Mesenchymal stem cell (in vitro differentiated cells and primary cell): ENCODE measurements around the gene EFHD1.

Experiments
- DNase-seq: peaks from one replicate; pipeline ENCODE4 v3.0.0-alpha.2; 2013
- H2AFZ ChIP-seq: one replicate; pipeline ENCODE4 v1.6.1; 2013; ENCODE audit warnings: low read depth, mild to moderate bottlenecking, control low read depth, inconsistent platforms, low read length, moderate library complexity
- H2AK5ac ChIP-seq: 2 replicates; pipeline ENCODE4 v1.6.1; 2013; ENCODE audit warnings: low read length, moderate library complexity, mild to moderate bottlenecking, inconsistent platforms; ENCODE audit not compliant: severe bottlenecking
- H2BK120ac ChIP-seq: one replicate; pipeline ENCODE4 v1.6.1; 2013; ENCODE audit warnings: low read depth, mild to moderate bottlenecking, inconsistent platforms, low read length, moderate library complexity
- H2BK12ac ChIP-seq, 2 experiments: one replicate each; pipeline ENCODE4 v1.6.1; 2013; ENCODE audit warnings: inconsistent platforms in 2 of 2, low read length in 2 of 2, mild to moderate bottlenecking in 2 of 2, moderate library complexity in 2 of 2, control low read depth in 1 of 2
- H2BK15ac ChIP-seq: one replicate; pipeline ENCODE4 v1.6.1; 2013; ENCODE audit warnings: mild to moderate bottlenecking, low read depth, inconsistent platforms; ENCODE audit not compliant: poor library complexity, severe bottlenecking
- H2BK5ac ChIP-seq: 2 replicates; pipeline ENCODE4 v1.6.1; 2013; ENCODE audit warnings: low read depth, mild to moderate bottlenecking, low read length, control low read depth, inconsistent platforms; ENCODE audit not compliant: poor library complexity, severe bottlenecking
- H3K14ac ChIP-seq, 2 experiments: one replicate each; pipeline ENCODE4 v1.6.1; 2013; ENCODE audit warnings: inconsistent platforms in 2 of 2, low read length in 2 of 2, control low read depth in 1 of 2, mild to moderate bottlenecking in 1 of 2, moderate library complexity in 1 of 2
- H3K18ac ChIP-seq, 2 experiments: one replicate each; pipeline ENCODE4 v1.6.1; 2013; ENCODE audit warnings: inconsistent platforms in 2 of 2, low read length in 2 of 2, control low read depth in 1 of 2, low read depth in 1 of 2, mild to moderate bottlenecking in 1 of 2
- H3K23ac ChIP-seq, 2 experiments: one replicate each; pipeline ENCODE4 v1.6.1; 2013; ENCODE audit warnings: inconsistent platforms in 2 of 2, low read length in 2 of 2, mild to moderate bottlenecking in 2 of 2, moderate library complexity in 2 of 2, control low read depth in 1 of 2
- H3K27ac ChIP-seq: 2 replicates; pipeline ENCODE4 v1.5.1; 2013; ENCODE audit warnings: mild to moderate bottlenecking, moderate library complexity, low read length, control low read depth, inconsistent platforms; ENCODE audit not compliant: poor library complexity, severe bottlenecking
- H3K27me3 ChIP-seq, 2 experiments: 2 replicates each; pipeline versions ENCODE4 v1.6.1 to v1.7.0; 2013; ENCODE audit warnings: low read length in 2 of 2, mild to moderate bottlenecking in 2 of 2, moderate library complexity in 2 of 2, control low read depth in 1 of 2, inconsistent platforms in 1 of 2; ENCODE audit not compliant: control insufficient read depth in 1 of 2, insufficient read depth in 1 of 2
- H3K36me3 ChIP-seq, 2 experiments: 2 replicates each; pipeline versions ENCODE4 v1.6.1 to v1.7.0; 2013; ENCODE audit warnings: low read length in 2 of 2, control low read depth in 1 of 2, inconsistent platforms in 1 of 2, low read depth in 1 of 2, mild to moderate bottlenecking in 1 of 2; ENCODE audit not compliant: insufficient read depth in 2 of 2, control insufficient read depth in 1 of 2
- H3K4ac ChIP-seq, 2 experiments: one replicate each; pipeline ENCODE4 v1.6.1; 2013; ENCODE audit warnings: inconsistent platforms in 2 of 2, low read length in 2 of 2, mild to moderate bottlenecking in 2 of 2, moderate library complexity in 2 of 2, control low read depth in 1 of 2, low read depth in 1 of 2
- H3K4me1 ChIP-seq: 2 replicates; pipeline ENCODE4 v1.6.1; 2013; ENCODE audit warnings: low read depth, low read length, control low read depth; ENCODE audit not compliant: control insufficient read depth, insufficient read depth
- H3K4me2 ChIP-seq: 2 replicates; pipeline ENCODE4 v1.6.1; 2013; ENCODE audit warnings: low read length, mild to moderate bottlenecking, inconsistent platforms; ENCODE audit not compliant: poor library complexity, severe bottlenecking
- H3K4me3 ChIP-seq, 2 experiments: 2 replicates each; pipeline versions ENCODE4 v1.5.1 to v1.7.0; 2013; ENCODE audit warnings: low read length in 2 of 2, mild to moderate bottlenecking in 2 of 2, control low read depth in 1 of 2, low read depth in 1 of 2; ENCODE audit not compliant: insufficient read depth in 1 of 2
- H3K79me1 ChIP-seq: replicated peaks from 2 replicates; pipeline ENCODE4 v1.6.1; 2013; ENCODE audit warnings: mild to moderate bottlenecking, control low read depth, low read length, inconsistent platforms; ENCODE audit not compliant: poor library complexity, severe bottlenecking
- H3K9ac ChIP-seq: 2 replicates; pipeline ENCODE4 v1.7.0; 2013; ENCODE audit warnings: mild to moderate bottlenecking, low read length, moderate library complexity
- H3K9me3 ChIP-seq: 2 replicates; pipeline ENCODE4 v1.7.0; 2013; ENCODE audit warnings: mild to moderate bottlenecking, low read length; ENCODE audit not compliant: control insufficient read depth
- H4K8ac ChIP-seq: one replicate; pipeline ENCODE4 v1.6.1; 2013; ENCODE audit warnings: inconsistent platforms, mild to moderate bottlenecking, low read length, moderate library complexity
- H4K91ac ChIP-seq: one replicate; pipeline ENCODE4 v1.6.1; 2013; ENCODE audit warnings: mild to moderate bottlenecking, low read length, inconsistent platforms
- WGBS: methylation state at CpG from one replicate; pipeline ENCODE4 v1.1.7; 2013; ENCODE audit warnings: mixed read lengths; 5-methylcytosine and 5-hydroxymethylcytosine counted together

The EFHD1 gene

GRCh38 chr2:232652505-232652851 lies 19.1 kb downstream of the EFHD1 start:
- Histone ChIP-seq H3K4me1 (no peaks in the 10 kb centered on the region), H3K9me3 (no peaks in the 10 kb centered on the region), H2BK5ac (no peak overlapping the region), H3K36me3 (no peaks in the 10 kb centered on the region), H3K18ac (no peak overlapping the region), H2BK12ac (no peak overlapping the region), H3K4me2 (no peak overlapping the region), H2AK5ac (no peak overlapping the region), H2BK120ac (no peak overlapping the region), H2BK15ac (no peak overlapping the region), H3K4me3 (no peak overlapping the region), H4K91ac (no peak overlapping the region), H3K4ac (no peak overlapping the region), H3K27ac (no peak overlapping the region), H3K27me3 (peaks cover 10 to 26% of the 10 kb centered on the region in 2 experiments), H4K8ac (no peak overlapping the region), H3K9ac (no peak overlapping the region), H3K14ac (no peak overlapping the region), H3K23ac (no peak overlapping the region), H3K79me1 (no peaks in the 10 kb centered on the region), H2AFZ (no peak overlapping the region)
- WGBS = 27% methylated on average over 4 of the region's 4 CpGs
- DNase-seq = no peak

- no peak overlapping the region for H3K14ac ChIP-seq
- no peak overlapping the region for H3K4me2 ChIP-seq
- no peak overlapping the region for H3K23ac ChIP-seq
- no peak overlapping the region for H2BK120ac ChIP-seq
- no peak overlapping the region for H3K4me3 ChIP-seq
- no peak overlapping the region for H2BK15ac ChIP-seq
- H2AK5ac ChIP-seq = no peak overlapping the region
- no peak overlapping the region for H2AFZ ChIP-seq
- H4K91ac ChIP-seq = no peak overlapping the region
- no peak overlapping the region for H3K4ac ChIP-seq
- H3K18ac ChIP-seq = no peak overlapping the region
- no peak overlapping the region for H3K9ac ChIP-seq
- no peak overlapping the region for H2BK5ac ChIP-seq
- H2BK12ac ChIP-seq = no peak overlapping the region
- peaks cover 8 to 20% of the 10 kb centered on the region in 2 experiments for H3K27me3 ChIP-seq
- no peaks in the 10 kb centered on the region for H3K36me3 ChIP-seq
- H3K79me1 ChIP-seq = no peaks in the 10 kb centered on the region
- no peak for DNase-seq
- H4K8ac ChIP-seq = no peak overlapping the region
- no peaks in the 10 kb centered on the region for H3K4me1 ChIP-seq
- H3K27ac ChIP-seq = no peak overlapping the region
- 86% methylated on average over 5 of the region's 7 CpGs for WGBS
- no peaks in the 10 kb centered on the region for H3K9me3 ChIP-seq
These were observed 20.0 kb downstream of the EFHD1 start for GRCh38 chr2:232653441-232653840.

GRCh38 chr2:232655392-232655791 lies 22.0 kb downstream of the EFHD1 start:
- H3K9me3 ChIP-seq = no peaks in the 10 kb centered on the region
- H3K9ac ChIP-seq = no peak overlapping the region
- H3K27me3 ChIP-seq = peaks cover 0 to 20% of the 10 kb centered on the region in 2 experiments
- H4K8ac ChIP-seq = no peak overlapping the region
- no peak overlapping the region for H2BK5ac ChIP-seq
- H3K79me1 ChIP-seq = no peaks in the 10 kb centered on the region
- no peaks in the 10 kb centered on the region for H3K4me1 ChIP-seq
- H3K27ac ChIP-seq = no peak overlapping the region
- no peak overlapping the region for H2AK5ac ChIP-seq
- no peak overlapping the region for H2BK12ac ChIP-seq
- H2BK15ac ChIP-seq = no peak overlapping the region
- no peaks in the 10 kb centered on the region for H3K36me3 ChIP-seq
- H3K18ac ChIP-seq = no peak overlapping the region
- H2BK120ac ChIP-seq = no peak overlapping the region
- 84% methylated on average over 6 of the region's 6 CpGs for WGBS
- H3K4me2 ChIP-seq = no peak overlapping the region
- no peak overlapping the region for H4K91ac ChIP-seq
- H3K4ac ChIP-seq = no peak overlapping the region
- no peak for DNase-seq
- no peak overlapping the region for H2AFZ ChIP-seq
- no peak overlapping the region for H3K4me3 ChIP-seq
- H3K14ac ChIP-seq = no peak overlapping the region
- H3K23ac ChIP-seq = no peak overlapping the region

GRCh38 chr2:232658217-232658785 lies 24.9 kb downstream of the EFHD1 start:
- Histone ChIP-seq H2BK5ac (no peak overlapping the region), H3K9ac (no peak overlapping the region), H3K27ac (no peak overlapping the region), H3K9me3 (no peaks in the 10 kb centered on the region), H2BK120ac (no peak overlapping the region), H2BK12ac (no peak overlapping the region), H3K27me3 (peaks cover 0 to 11% of the 10 kb centered on the region in 2 experiments), H2AK5ac (no peak overlapping the region), H4K8ac (no peak overlapping the region), H3K4ac (no peak overlapping the region), H3K14ac (no peak overlapping the region), H2BK15ac (no peak overlapping the region), H3K79me1 (no peaks in the 10 kb centered on the region), H3K36me3 (no peaks in the 10 kb centered on the region), H4K91ac (no peak overlapping the region), H3K4me3 (no peak overlapping the region), H3K18ac (no peak overlapping the region), H3K4me2 (no peak overlapping the region), H3K23ac (no peak overlapping the region), H3K4me1 (peaks cover 2% of the 10 kb centered on the region), H2AFZ (no peak overlapping the region)
- WGBS = 71% methylated on average over 4 of the region's 7 CpGs
- DNase-seq = peak; percentile 20
